Prostate gland (tissue), 2 donors: ENCODE data around the gene P3H2.

Source experiments
- CTCF ChIP-seq, 4 experiments: fragments of 200-600 bp in 2 of 4; fragments of 450-650 bp in 2 of 4; sonication (generic) in 2 of 4; IDR thresholded peaks; 1 replicate in 3 of 4; 2 replicates in 1 of 4; pipeline ENCODE4 v1.5.1; 2016 to 2019; ENCODE audit warnings: antibody characterized with exemption in 4 of 4, mild to moderate bottlenecking in 2 of 4, moderate library complexity in 2 of 4
- POLR2AphosphoS5 ChIP-seq: sonication (generic); formaldehyde crosslinking; IDR thresholded peaks from one replicate; pipeline ENCODE4 v1.6.1; 2017; ENCODE audit warnings: antibody characterized with exemption

- TF ChIP-seq CTCF (IDR thresholded peaks at IDR 0.05) (no peak), POLR2AphosphoS5 (no peak)
Observed at GRCh38 chr3:190132371-190132770, 11.7 kb upstream of the P3H2 start.
